ENCODE data around the gene MAB21L3. TPM values are rescaled to one million over a fixed set of nuclear protein-coding genes. Genes with fewer than 3 reads are reported as not detected.

The MAB21L3 gene
- total and polyA plus RNA-seq, 2 donors (not counting 3 experiments of a cell fraction or from before 2014, with no cell fraction given) = not detected

DNA sequence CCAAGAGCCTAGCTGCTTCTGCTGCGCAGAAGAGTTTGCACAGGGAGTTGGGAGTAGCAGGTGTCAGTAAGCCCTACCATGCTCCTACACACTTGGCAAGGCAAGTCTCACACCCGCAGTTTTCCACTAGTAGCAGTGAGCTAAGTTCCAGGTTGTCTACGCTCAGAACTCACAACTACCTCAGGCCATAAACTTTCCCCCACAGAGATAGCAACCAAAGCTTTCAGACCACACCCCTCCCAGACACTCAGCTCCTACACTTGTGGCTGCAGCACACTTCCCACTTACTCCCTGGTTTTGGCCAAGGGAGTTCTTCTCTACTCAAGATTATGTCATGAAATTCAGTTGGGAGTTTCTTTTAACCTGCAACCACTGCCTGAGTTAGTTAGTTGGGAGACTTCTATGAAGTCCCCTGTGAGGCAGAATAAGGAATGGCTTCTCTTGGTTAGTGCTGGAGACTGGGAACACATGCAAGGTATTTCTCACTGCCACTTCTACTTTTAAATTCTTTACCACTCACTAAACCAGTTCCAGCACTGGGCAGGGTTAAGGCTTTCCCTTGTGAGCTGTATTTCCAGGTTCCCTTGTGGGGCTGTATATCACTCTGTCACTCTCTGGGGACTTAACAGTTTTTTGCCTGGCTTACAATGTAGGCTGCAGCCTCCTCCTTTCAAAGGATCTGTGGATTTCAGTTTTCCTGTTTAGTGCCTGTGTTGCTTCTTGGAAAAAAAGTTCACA is 18.3 kb upstream of the MAB21L3 start:
- FAIRE-seq (no peak), DNase-seq (ENCODE audit: low read depth, low spot score) (no peak)
- Histone ChIP-seq H3K9me3 (replicated peaks; ENCODE audit: control insufficient read depth, insufficient read depth, low read length) (no peaks in the 10 kb centered on the region), H3K27me3 (ENCODE audit: control insufficient read depth in 2 of 2, insufficient read depth in 2 of 2, low read length in 2 of 2) (no peaks in the 10 kb centered on the region), H3K36me3 (ENCODE audit: control insufficient read depth in 2 of 2, extremely low read depth in 1 of 2, insufficient read depth in 2 of 2, low read length in 2 of 2) (no peaks in the 10 kb centered on the region), H4K20me1 (replicated peaks; ENCODE audit: control insufficient read depth, extremely low read depth, insufficient read depth, low read length) (no peaks in the 10 kb centered on the region), H3K79me2 (ENCODE audit: control insufficient read depth, insufficient read depth, low read length) (no peaks in the 10 kb centered on the region), H3K9me1 (replicated peaks; ENCODE audit: control insufficient read depth, extremely low read depth, insufficient read depth, low read length) (no peaks in the 10 kb centered on the region), H3K9ac (replicated peaks; ENCODE audit: extremely low read depth, insufficient read depth, low read length) (no peak overlapping the region), H3K4me3 (replicated peaks in 1 of 3; ENCODE audit: insufficient read depth in 1 of 3, low read depth in 1 of 3, low read length in 3 of 3) (no peak overlapping the region), H3K4me2 (ENCODE audit: insufficient read depth, low read length) (no peak overlapping the region), H3K27ac (ENCODE audit: insufficient read depth, low read depth, low read length) (no peak overlapping the region), H2AFZ (ENCODE audit: low read depth, low read length) (no peak overlapping the region), H3K4me1 (ENCODE audit: control insufficient read depth, extremely low read depth, insufficient read depth, low read length) (no peaks in the 10 kb centered on the region)
- ChIA-PET POLR2A (no interaction called here), CTCF (no interaction called here)
- TF ChIP-seq MYC (IDR thresholded peaks at IDR 0.05; ENCODE audit: low read depth, low read length) (no peak), EZH2 (IDR thresholded peaks at IDR 0.05; ENCODE audit: borderline replicate concordance, low read depth, low read length, severe bottlenecking) (no peak)
- TF ChIP-seq, protein P1, sequence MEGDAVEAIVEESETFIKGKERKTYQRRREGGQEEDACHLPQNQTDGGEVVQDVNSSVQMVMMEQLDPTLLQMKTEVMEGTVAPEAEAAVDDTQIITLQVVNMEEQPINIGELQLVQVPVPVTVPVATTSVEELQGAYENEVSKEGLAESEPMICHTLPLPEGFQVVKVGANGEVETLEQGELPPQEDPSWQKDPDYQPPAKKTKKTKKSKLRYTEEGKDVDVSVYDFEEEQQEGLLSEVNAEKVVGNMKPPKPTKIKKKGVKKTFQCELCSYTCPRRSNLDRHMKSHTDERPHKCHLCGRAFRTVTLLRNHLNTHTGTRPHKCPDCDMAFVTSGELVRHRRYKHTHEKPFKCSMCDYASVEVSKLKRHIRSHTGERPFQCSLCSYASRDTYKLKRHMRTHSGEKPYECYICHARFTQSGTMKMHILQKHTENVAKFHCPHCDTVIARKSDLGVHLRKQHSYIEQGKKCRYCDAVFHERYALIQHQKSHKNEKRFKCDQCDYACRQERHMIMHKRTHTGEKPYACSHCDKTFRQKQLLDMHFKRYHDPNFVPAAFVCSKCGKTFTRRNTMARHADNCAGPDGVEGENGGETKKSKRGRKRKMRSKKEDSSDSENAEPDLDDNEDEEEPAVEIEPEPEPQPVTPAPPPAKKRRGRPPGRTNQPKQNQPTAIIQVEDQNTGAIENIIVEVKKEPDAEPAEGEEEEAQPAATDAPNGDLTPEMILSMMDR (IDR thresholded peaks at IDR 0.05; ENCODE audit: extremely low read depth in 1 of 2, insufficient read depth in 1 of 2, low read depth in 1 of 2, low read length in 2 of 2) = no peak
- intact Hi-C loops (cut with micrococcal nuclease) = no loop called here
- dilution Hi-C loops (cut with MboI; ENCODE audit: extremely low pct_ligation_motif_present, low sequenced_read_pairs) = no loop called here
- BruUV-seq (replicated peaks) = no TSS peak

DNA sequence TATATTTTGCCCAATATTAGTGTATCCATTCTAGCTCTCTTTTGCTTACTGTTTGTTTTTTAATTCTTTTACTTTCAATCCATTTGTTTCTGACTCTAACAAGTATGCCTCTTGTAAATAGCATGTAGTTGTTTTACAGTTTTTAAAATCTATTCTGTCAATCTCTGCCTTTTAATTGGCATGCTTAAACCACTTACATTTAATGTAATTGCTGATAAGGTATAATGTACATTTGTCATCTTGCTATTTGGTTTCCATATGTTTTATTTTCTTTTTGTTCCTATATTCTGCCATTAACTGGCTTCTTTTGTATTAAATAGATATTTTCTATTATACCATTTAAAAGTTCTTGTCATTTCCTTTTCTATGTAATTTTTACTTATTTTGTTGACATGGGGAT is 16.2 kb upstream of the MAB21L3 start:
- Histone ChIP-seq H3K9me1 (replicated peaks; ENCODE audit: control insufficient read depth, extremely low read depth, insufficient read depth, low read length) (no peaks in the 10 kb centered on the region), H3K4me2 (ENCODE audit: insufficient read depth, low read length) (no peak overlapping the region), H3K27ac (ENCODE audit: insufficient read depth, low read depth, low read length) (no peak overlapping the region), H3K4me1 (ENCODE audit: control insufficient read depth, extremely low read depth, insufficient read depth, low read length) (no peaks in the 10 kb centered on the region), H3K79me2 (ENCODE audit: control insufficient read depth, insufficient read depth, low read length) (no peaks in the 10 kb centered on the region), H3K4me3 (replicated peaks in 1 of 3; ENCODE audit: insufficient read depth in 1 of 3, low read depth in 1 of 3, low read length in 3 of 3) (no peak overlapping the region), H3K27me3 (ENCODE audit: control insufficient read depth in 2 of 2, insufficient read depth in 2 of 2, low read length in 2 of 2) (no peaks in the 10 kb centered on the region), H3K36me3 (ENCODE audit: control insufficient read depth in 2 of 2, extremely low read depth in 1 of 2, insufficient read depth in 2 of 2, low read length in 2 of 2) (no peaks in the 10 kb centered on the region), H2AFZ (ENCODE audit: low read depth, low read length) (no peak overlapping the region), H3K9me3 (replicated peaks; ENCODE audit: control insufficient read depth, insufficient read depth, low read length) (no peaks in the 10 kb centered on the region), H3K9ac (replicated peaks; ENCODE audit: extremely low read depth, insufficient read depth, low read length) (no peak overlapping the region), H4K20me1 (replicated peaks; ENCODE audit: control insufficient read depth, extremely low read depth, insufficient read depth, low read length) (no peaks in the 10 kb centered on the region)
- no peak for DNase-seq (ENCODE audit: low read depth, low spot score)
- BruUV-seq (replicated peaks) = no TSS peak
- no peak for FAIRE-seq
- intact Hi-C loops (cut with micrococcal nuclease) (no loop called here), dilution Hi-C loops (cut with MboI; ENCODE audit: extremely low pct_ligation_motif_present, low sequenced_read_pairs) (no loop called here)
- ChIA-PET POLR2A (no interaction called here), CTCF (no interaction called here)
- TF ChIP-seq EZH2 (IDR thresholded peaks at IDR 0.05; ENCODE audit: borderline replicate concordance, low read depth, low read length, severe bottlenecking) = no peak
- no peak for TF ChIP-seq POLR2A (IDR thresholded peaks at IDR 0.05; ENCODE audit: low read depth, low read length)
- TF ChIP-seq POLR2AphosphoS5 (IDR thresholded peaks at IDR 0.05; ENCODE audit: insufficient read depth, low read depth, low read length) = no peak
- TF ChIP-seq, protein P1 (IDR thresholded peaks at IDR 0.05; ENCODE audit: extremely low read depth in 1 of 2, insufficient read depth in 1 of 2, low read depth in 1 of 2, low read length in 2 of 2) = no peak
- no peak for TF ChIP-seq GATA2 (IDR thresholded peaks at IDR 0.05; ENCODE audit: insufficient read depth, insufficient read length, low read depth, low read length)
- no peak for TF ChIP-seq MYC (IDR thresholded peaks at IDR 0.05; ENCODE audit: low read depth, low read length)
- no peak for TF ChIP-seq JUN (IDR thresholded peaks at IDR 0.05; ENCODE audit: borderline replicate concordance, insufficient read depth, insufficient read length, low read depth)
- no peak for TF ChIP-seq FOS (IDR thresholded peaks at IDR 0.05; ENCODE audit: borderline replicate concordance, insufficient read depth, low read length)

All from endothelial cell of umbilical vein (primary cell).